ENCODE measurements around the gene HTR6.
"Not testable (repeated sequence)": the region's sequence is repeated elsewhere in the genome, so short reads cannot be mapped to it uniquely, and the experiment has no call there.

The HTR6 gene

DNA sequence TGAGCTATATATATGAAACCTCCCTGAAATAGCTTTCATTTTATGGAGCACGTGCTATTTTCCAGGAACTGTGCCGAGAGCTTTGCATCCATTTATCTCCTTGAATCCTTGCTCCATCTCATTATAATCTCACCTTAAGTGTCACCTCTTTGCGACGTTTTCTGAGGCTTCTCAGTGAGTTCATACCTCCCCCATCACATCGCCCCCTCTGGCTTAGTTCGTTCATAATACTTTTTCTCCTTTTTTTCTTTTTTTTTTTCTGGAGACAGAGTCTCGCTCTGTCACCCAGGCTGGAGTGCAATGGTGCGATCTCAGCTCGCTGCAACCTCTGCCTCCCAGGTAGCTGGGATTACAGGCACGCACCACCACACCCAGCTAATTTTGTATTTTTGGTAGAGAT, 25.4 kb upstream of the HTR6 start:
- not testable (repeated sequence) for DNase-seq (ENCODE audit: low read depth in 3 of 3)

DNA sequence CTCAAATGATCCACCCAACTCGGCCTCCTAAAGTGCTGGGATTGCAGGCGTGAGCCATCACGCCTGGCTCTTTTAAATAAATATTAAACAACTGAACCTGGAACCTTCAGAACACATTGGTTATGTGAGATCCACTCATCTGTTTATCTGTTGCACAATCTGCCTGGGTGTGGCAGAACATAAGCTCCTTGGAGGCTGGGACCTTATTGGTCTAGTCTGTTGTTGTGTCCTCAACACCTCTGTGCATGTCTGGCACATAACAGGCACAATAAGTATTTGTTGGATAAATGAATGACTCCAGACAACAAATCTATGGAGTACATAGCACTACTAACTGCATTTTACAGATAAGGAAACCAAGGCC, 24.7 kb upstream of the HTR6 start:
- DNase-seq (ENCODE audit: low read depth in 3 of 3), result no peak

DNA sequence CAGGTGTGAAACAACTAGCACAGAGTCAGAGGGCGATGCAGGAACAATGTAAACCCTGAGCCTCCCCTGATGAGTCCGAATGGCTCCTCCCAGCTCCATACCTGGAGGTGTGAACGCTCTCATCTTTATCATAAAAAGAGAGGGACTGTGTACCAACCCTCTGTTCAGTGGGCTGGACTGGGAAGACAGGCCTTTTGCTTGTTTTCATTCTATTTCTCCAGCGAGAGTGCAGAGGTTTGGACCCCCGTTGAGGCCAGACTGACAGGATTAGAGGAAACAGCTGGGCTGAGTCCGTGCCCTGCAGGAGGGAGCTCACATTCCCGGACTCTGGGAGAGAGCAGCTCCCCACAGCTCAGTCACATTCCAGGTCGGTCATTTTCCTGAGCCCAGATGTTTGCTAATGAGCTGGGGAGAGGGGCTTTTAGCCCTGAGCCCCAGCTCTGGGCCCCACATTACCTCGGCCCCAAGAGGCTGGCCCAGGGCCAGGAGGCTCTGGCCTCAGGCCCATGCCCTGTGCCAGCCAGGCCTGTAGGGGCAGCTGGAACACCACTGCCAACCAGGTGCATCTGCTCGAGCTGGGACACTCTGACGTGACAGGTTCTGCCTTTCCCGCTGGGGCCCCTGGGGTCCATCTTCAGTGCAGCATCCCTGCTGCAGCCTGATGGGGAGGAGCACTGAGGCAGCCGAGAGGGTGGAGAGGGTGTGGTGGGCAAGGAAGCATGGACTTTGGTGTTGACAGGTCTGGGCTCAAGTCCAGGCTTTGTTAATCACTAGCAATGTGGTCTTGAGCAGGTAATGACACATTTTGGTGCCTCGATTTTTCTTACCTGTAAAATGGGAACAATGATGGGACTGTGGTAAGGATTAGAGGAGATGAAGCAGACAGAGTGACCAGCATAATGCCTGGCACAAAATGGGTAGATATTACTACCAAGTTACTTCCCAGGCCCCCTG, 24.0 kb upstream of the HTR6 start:
- DNase-seq (ENCODE audit: low read depth in 3 of 3), result no peak

DNA sequence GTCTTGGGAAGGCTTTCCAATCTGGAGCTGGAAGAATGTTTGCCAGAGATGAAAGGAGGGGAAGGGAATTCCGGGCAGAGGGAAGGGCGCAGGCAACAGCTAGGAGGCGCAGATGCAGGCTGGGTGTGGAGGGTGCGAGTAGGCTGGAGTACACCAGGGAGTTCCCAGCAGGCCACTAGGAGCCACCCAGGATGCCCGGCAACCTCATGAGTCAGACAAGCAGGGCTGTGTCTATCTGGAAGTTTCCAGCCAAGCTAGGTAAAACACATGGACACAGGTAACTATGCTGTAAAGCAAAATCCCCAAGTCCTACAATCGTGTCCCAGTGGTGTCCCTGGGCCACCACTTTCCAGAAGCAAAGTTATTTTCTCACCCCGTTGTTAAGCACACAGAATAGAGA, 21.6 kb upstream of the HTR6 start:
- DNase-seq (ENCODE audit: low read depth in 3 of 3), result no peak

DNA sequence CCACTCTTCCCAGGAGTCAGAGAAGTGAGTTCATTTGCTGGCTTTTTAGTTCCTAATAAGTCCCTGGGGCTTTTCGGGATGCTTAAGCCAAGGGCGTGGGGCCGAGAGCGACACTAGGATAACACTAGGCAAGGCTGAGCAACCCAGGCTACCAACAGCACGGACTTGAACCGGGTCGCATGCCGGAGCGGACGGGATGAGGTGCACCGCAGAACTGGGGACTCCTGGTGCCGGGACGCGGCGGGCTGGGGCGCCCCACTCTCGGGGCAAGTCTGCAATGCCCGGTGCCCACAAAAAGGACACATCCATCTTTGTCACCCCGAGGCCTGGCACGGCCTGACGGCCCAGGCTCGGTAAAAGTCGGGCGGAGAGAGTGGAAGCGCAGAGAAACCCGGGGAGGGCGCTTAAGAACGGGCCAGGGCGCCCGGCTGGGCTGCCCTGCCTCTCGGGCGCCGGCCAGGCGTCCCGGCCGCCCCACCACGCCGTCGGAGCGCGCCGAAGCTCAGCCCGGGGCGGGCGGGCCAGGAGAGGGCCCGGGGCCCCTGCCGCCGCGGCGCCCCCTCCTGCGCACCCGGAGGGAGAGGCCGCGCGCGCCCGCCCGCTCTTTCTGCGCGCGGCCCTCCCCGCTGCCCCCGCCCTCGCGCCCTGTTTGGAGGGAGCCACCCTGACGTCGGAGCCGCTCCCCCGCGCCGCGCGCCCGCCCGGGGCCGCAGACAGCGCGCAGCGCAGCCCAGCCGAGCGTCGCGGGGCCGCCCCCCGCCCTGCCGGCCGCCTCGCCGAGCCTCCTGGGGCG, 20.9 kb upstream of the HTR6 start, which contains the start of gene NBL1:
NBL1 (plus strand) TSS at position 710 of the 793 bp plus-strand sequence. CDS start 10,720 bp downstream, outside the sequence.
- peak in 2 of 3 experiments; percentile 50 to 63 for DNase-seq (ENCODE audit: low read depth in 3 of 3)

DNA sequence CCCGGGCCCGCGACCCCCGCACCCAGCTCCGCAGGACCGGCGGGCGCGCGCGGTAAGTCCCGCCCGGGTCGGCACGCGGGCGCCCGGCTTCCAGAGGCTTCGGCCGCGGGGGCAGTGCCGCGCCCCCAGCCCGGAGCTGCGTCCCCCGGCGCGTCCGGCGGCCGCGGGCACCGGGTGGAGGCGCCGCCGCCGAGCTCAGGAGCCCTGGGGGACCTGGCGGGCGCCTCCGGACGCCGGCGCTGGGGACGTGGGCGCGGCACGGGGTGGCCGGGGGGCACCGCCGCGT, 20.3 kb upstream of the HTR6 start:
- no peak for DNase-seq (ENCODE audit: low read depth in 3 of 3)

DNA sequence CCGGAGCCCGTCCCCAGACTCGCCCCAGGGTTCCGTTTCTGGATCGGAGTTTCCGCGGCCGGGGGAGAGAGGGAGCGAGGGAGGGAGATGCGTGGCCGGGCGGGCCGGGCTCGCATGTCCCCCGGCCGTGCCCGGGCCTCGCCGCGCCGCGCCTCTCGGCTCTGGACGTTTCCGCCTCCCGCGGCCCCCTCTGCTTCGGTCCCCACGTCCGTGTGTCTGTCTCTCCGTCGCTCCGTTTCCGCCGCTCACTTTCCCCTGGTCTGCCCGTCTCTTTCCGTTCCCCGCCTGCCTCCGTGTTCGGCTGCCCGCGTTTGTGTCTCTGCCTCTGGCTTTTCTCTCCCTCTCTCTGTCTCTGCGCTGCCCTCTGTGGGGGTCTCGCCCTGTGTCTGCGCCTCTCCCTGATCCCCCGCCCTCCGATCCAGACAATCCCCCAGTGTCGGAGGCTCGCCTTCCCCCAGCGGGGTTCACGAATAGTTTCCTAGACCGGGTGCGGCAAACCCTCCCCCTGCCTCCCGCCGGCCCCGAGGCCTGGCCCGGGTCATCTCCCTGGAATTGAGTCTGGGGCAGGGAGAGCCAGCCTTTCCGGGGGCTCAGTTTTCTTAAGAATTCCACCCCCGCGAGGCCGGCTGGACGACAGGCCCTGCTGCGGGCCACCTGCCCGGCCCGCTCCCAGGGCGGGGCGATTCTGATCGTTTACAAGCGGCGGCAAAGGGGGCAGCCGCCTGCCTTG, 19.8 kb upstream of the HTR6 start:
- DNase-seq (ENCODE audit: low read depth in 3 of 3), result no peak

DNA sequence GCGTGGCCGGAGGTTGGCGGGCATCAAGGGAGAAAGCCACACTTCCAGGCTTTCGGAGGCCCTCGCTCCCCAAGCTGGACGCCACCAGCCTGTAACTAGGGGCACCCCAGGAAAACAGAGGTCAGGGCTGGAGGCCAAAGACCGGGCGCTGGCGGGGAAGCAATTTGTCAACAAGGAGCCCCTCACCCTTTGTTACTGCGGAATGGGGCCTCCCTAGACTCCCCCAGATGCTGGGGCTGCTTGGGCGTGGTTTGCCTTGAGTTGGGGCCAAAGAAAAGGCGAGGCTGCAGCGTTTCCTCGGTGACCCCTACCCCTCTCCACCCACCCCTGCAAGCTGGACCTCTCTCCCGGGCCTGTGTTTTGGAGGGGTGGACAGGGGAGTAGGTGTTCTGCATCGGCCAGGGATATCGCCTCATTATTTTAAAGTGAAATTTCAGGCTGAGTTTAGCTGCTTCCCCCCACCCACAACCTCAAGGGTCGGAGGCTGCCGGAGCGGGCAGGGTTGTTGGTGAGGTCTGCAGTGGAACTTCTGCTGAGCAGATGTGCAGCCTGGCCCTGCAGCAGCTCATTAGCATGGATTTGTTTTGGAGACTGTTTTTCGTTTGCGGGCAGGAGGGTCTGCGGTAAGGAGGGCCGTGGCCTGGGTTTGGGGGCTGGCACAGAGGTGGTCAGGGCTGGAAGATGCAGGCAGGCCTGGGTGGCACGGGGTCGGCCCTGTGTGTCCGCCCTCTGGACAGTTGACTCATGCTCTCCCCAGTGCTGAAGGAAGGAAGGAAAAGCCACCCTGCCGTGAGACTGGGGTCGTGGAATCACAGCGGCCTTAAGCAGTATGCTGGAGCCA, 19.0 kb upstream of the HTR6 start:
- DNase-seq (ENCODE audit: low read depth in 3 of 3), result no peak

DNA sequence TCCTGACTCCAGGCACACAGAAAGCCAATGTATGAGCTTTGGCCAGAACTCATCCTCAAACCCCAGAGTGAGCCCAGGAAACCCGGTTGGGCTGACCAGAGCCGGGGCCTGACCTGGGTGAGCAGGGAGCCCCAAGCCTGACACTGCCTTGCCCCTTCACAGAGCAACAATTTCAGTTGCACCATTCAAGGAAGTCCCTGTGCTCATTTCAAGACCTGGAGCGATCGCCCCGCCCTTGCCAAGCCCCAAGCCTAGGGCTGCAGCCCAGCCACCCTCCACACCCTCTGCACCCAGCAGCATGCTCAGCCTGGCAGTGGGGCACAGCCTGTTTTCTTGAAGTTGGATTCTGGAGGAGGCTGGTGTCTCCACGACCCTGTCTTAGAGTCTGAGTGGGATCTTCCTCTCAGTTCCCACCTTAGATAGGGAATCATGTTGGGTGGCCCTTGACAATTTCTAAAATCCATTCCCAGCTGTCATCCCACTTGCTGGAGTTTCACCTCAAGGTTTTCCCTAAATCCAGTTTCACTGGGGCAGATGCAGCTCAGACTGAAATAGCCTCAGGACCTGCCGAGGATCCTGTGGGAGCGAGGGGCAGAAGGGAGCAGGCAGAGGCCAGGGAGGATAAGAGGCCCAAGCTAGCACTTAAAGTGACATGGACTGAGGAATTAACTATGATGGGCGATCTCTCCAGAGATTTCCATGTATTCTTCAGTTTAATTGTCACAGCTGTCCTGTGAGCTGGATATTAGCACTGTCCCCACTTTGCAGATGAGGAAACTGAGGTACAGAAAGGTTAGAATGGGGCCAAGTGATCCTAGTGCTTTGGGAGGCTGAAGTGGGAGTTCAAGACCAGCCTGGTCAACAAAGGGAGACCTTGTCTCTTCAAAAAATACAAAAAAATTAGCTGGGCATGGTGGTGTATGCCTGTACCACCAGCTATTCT, 18.0 kb upstream of the HTR6 start:
- DNase-seq (ENCODE audit: low read depth in 3 of 3), result no peak

DNA sequence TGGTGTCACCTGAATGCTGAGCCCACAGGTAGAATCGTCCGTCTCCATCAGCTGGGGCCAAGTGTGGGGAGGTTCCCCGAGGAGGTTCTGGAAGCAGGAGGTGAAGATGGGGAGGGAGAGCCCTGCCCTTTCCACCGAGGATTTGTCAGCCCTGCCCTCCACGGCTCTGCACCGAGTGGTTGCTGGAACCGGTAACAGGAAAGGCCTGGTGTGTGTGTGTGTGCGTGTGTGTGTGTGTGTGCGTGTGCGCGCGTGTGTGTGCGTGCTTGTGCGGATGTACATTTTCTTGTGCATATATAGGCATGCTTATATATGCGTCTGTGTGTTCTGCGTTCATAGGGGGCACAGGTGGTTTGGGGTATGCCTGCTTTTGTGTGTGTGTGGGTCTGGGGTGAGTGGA, 17.0 kb upstream of the HTR6 start:
- no peak for DNase-seq (ENCODE audit: low read depth in 3 of 3)

DNA sequence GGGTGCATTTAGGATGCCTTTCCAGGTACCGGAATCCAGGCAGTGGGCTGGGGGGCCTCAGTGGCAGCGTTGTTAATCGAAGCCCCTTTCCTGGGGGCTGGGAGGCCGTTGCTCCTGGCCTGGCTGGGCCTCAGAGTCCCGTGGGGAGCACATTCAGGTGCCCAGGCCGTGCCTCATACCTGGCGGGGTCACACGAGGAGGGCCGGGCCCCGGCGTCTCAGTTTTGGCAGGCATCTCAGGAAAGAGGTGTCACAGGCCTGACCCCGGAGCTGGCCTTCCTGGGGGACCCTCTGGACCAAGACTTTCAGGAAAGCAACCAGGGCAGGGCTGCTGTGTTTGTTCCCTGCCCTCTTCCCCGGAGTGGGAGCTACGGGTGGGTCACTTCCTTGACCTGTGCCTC, 16.4 kb upstream of the HTR6 start:
- no peak for DNase-seq (ENCODE audit: low read depth in 3 of 3)

DNA sequence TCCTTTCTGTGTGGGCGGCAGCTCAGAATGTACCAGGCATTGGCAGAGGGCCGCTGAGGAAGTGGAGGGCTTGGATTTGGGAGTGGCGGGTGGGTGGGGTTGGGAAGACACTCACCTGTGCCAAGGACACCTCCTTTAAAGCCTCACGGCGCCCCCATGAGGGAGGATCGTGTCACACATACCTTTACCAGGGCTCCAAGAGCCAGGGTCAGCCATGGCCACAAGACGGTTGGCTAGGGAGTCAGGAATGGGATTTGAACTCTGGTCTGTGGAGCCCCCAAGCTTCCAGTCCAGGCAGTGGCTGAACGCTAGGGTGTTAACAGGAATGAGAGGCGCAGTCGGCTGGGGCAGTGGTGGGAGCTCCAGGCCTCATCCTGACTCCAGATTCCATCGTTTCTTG, 16.0 kb upstream of the HTR6 start:
- DNase-seq (ENCODE audit: low read depth in 3 of 3), result no peak

DNA sequence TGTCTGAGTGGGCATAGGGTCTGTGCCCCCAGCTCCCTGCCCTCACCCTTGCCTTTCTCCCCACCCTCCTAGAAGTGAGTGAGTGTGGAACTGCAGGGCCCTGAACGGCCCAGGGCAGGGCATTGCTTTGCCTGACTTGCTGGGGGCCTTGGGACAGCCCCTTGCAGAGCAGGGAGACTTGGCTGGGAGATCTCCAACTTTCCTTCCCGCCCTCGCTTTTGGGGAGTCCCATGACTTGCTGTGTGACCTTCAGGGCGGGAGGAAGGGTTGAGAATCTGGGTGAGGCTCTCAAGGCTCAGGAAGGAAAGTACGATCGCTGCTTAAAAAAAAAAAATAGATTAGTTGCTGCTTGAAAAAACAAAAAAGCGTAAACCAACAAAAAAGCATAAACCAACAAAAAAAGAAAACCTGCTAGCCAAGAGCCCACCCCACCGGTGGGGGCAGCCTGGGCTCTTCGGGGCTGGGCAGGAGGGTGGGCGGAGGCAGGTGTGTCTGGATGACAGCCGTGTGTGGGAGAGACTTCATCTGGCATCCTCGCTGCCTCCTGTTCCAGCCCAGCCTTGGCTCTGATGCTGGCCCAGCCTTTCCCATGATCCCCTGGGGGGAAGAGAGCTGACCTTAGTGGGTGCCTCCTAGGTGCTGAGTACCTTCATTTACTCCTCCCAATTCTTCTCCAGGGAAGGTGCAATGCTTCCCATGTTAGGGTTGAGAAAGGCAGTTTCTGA, 14.1 kb upstream of the HTR6 start:
- DNase-seq (ENCODE audit: low read depth in 3 of 3), result no peak

DNA sequence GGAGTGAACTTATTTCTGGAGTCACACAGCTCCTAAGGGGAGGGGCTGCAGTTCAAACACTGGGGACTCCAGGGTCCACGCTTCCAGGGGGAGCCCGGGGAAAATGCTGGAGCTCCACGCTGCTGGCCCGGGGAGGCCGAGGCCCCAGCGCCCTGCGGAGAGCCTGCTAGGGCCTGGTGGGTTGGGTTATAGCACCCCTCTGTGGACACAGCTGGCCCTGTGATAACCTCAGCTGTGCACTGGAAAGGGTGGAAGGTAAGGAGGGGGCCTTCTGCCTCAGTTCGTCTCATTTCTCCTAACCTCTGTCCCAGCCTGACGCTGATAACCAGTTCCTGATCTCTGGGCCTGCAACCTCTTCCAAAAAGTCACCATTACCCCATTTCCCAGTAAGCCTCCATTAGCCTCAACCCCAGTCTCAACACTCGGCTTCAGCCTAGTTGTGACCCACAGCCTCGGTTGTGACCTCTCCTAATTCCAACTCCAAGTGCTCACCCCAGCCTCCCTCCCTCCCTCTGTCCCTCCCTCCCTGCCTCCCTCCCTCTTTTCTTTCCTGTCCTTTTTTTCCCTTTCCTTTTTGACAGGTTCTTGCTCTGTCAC, 13.4 kb upstream of the HTR6 start:
- DNase-seq (ENCODE audit: low read depth in 3 of 3), result peak in 1 of 3 experiments; percentile 25

DNA sequence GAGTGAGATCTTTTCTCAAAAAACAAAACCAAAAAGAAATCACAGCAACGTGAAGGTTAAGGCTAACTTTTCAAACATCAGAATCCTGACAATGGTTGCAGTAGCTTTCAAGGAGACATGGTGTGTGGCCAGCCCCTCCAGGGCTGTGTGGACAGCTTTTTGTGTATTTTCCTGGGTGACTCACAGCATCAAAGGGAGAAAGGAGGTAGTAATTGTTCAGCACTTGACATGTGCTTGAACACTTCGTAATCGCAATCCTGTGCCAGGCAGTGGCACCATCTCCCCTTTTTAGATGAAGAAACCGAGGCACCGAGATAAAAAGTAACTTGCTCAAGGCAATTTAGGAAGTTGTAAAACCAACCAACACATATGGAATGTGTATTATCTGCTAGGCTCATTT, 10.3 kb upstream of the HTR6 start:
- DNase-seq (ENCODE audit: low read depth in 3 of 3), result no peak

DNA sequence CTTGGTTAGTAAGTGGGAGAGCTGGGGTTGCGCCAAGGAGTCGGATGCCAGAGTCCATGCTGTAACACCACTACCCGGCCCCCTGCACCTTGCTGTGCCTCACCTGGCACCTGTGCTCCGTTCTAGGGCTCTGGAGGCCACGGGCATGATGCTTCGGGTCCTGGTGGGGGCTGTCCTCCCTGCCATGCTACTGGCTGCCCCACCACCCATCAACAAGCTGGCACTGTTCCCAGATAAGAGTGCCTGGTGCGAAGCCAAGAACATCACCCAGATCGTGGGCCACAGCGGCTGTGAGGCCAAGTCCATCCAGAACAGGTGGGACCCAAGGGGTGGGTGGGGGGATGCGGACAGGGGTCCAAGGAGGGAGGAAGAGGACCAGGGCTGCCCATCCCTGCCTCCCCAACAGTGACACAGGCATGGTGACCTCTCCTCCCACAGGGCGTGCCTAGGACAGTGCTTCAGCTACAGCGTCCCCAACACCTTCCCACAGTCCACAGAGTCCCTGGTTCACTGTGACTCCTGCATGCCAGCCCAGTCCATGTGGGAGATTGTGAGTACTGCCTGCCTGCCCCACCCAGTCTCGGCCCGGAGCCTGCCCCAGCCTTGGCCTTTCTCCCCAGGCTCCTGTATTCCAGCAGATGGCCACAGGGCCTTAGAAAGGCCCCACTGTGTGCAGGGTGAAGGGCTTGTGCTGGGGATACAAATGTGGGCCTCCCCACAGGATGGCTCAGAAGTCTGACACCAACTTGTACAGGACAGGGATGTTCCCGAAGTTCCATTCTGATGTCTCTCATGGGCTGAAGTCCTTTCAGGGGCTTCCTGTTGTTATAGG, 9.6 kb upstream of the HTR6 start:
- DNase-seq (ENCODE audit: low read depth in 3 of 3), result no peak

DNA sequence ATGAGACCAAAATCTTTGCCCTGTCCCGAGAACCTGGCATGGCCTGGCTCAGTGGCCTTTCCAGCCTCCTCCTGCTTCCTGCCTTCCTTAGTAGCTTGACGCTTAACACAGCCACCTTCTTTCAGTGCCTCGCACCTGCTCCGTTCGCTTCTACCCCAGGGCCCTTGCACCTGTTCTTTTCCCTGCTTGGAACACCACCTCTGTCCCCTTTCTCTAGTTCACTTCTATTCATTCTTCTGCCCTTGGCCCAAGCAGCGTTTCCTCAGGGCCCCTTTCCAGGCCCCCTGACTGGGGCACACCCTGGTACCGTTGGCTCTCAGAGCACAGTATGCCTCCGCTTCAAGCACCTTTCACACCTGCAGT, 9.0 kb upstream of the HTR6 start:
- no peak for DNase-seq (ENCODE audit: low read depth in 3 of 3)

DNA sequence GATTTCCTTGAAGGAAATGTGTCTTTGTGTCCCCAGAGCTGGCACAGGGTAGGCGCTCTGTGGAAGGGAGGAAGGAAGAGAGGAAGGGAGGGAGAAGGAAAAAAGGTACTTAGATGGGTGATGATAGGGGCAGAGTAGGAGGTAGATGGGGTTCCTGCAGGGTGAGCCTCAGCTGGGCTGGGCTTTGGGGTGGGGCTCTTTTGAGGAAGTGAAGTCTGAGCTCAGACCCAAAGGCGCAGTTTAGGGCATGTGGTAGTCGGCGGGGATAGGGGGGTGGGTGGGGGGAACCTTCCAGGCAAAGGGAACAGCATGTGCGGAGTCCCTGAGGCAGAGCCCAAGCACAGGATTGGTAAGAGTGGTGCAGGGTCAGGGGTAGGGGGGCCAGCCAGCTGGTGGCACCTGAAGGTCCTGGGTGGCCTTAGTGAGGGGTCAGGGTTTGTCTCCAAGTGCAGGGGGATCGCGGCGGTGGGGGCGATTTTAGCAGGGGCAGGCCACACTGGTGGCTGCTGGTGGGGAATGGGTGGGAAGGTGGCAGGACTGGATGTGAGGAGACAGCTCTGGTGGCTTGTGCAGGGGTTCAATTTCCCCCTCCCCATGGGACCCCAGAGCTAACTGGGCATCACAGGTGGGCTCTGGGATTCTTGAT, 8.4 kb upstream of the HTR6 start:
- DNase-seq (ENCODE audit: low read depth in 3 of 3), result no peak

Data from stimulated activated CD4-positive, alpha-beta T cell treated with anti-CD3 and anti-CD28 coated beads, TNF-alpha, amount 100 ng/mL, for 4 hours (primary cell).